Measurements from ENCODE around the gene CHRNA5.

- TF ChIP-seq CTCF (IDR thresholded peaks at IDR 0.05) (no peak), ZFX (IDR thresholded peaks at IDR 0.05; ENCODE audit: borderline replicate concordance) (no peak)
These were observed 3.8 kb upstream of the CHRNA5 start for GRCh38 chr15:78561490-78561889.

Measured in 22Rv1 (cell line).